ENCODE measurements around the gene NDUFB5.

NDUFB5 gene
- 16.0 to 80.7 (median 42.2) reads per million in 18 experiments for total RNA-seq

GRCh38 chr3:179604321-179605078 lies at the start of gene NDUFB5, which contains the start of gene MRPL47:
Gene NDUFB5 (plus strand): TSS chr3:179604794. CDS start chr3:179604816, 22 bp downstream.
Gene MRPL47 (minus strand): TSS chr3:179604638. CDS start chr3:179604624, 14 bp downstream.
- peak; percentile 98 for DNase-seq

- peak; percentile 77 to 81 for DNase-seq
Observed at GRCh38 chr3:179558742-179559364, 45.7 kb upstream of the NDUFB5 start.

DNA sequence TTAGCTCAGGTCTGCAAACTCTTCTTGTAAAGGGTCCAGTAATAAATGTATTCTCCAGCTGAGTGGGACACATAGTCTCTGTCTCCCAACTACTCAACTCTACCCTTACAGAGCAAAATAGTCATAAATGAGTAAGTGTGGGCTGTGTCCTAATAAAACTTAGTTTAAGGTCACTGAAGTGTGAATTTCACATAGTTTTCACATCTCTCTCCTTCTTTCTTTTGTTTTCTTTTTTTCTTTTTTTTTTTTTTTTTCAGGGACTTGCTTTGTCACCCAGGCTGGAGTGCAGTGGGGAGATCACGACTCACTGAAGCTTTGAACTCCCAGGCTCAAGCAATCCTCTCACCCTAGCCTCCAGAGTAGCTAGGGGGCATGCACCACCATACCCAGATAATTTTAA lies 43.8 kb upstream of the NDUFB5 start:
- no peak for DNase-seq

- peak; percentile 99 to 100 for DNase-seq
Observed at GRCh38 chr3:179562591-179563270, 41.9 kb upstream of the NDUFB5 start, which contains the start of gene ACTL6A. Gene ACTL6A (plus strand): TSS chr3:179562926. CDS start chr3:179563093, 167 bp downstream.

GRCh38 chr3:179563271-179563783 lies 41.3 kb upstream of the NDUFB5 start:
- DNase-seq, result peak; percentile 74 to 83

GRCh38 chr3:179565496-179565895 lies 39.1 kb upstream of the NDUFB5 start:
- no peak for DNase-seq

- no peak for DNase-seq
Observed at GRCh38 chr3:179580992-179581391, 23.6 kb upstream of the NDUFB5 start.

DNA sequence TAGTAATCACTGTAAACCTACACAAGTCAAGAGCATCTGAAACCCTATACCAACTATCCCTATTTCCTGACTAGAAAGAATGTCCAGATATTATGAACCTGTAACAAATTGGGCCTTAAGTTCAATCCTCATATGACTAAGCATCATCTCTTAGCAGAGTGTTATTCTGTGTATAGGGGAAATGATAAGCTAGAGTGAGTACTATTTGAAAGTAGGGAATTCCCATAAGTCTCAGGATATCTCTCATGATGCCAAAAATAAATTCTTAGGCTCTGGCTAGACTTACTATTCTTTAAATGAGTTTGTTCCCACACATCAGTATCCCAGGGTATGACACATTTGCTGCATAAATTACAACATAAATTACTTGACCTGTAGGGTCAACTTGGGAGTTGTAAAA lies 15.5 kb upstream of the NDUFB5 start:
- no peak for DNase-seq

GRCh38 chr3:179590669-179591068 lies 13.9 kb upstream of the NDUFB5 start:
- no peak for DNase-seq

- DNase-seq, result no peak
Observed at GRCh38 chr3:179591313-179591712, 13.3 kb upstream of the NDUFB5 start.

DNA sequence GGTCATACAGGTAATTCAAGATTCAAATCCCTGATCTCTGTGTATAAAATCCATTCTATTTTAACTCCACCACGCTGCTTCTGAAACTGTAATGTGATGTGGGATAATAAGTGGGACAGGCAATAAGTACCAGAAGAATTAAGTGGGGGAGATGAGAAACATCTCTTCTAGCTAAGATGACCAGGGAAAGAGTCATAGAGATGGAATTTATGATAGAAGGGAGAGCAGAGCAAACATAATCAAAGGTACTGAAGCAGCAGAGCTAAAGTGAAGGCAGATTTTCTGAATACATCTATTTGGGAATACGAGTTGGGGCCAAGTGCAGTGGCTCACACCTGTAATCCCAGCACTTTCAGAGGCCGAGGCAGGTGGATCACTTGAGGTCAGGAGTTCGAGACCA lies 5.1 kb upstream of the NDUFB5 start:
- DNase-seq, result no peak

DNA sequence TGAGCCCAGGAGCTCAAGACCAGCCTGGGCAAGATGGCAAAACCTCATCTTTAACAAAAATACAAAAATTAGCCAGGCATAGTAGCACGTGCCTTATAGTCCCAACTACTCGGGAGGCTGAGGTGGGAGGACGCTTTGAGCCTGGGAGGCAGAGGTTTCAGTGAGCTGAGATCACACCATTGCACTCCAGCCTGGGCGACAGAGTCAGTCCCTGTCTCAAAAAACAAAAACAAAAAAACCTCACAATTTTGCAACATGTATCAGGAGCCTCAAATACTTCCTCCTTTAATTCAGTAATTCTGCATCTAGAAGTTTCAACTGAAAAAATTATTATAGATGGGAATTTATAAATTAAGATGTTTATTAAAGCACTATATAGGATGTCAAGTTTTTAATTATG lies 1.3 kb upstream of the NDUFB5 start:
- DNase-seq, result peak; percentile 53 to 62

DNA sequence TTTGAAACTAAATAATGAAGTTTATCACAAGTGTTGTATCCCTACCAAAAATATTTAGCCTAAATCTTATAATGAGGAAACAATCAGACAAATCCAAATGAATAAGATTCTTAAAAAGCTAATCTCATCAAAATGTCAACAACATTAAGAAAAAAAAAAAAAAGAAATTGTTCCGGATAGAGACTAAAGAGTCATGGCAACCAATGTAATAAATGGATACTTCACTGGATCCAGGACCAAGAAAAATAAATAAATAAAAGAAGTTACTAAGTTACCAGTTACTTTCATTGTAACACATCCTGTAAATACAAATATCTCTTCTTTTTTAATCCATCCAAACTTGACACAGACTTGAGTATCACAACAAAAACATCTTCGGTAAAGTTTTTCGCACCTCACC lies 763 bp upstream of the NDUFB5 start:
- no peak for DNase-seq

GRCh38 chr3:179606534-179607085 lies 2.0 kb downstream of the NDUFB5 start:
- DNase-seq, result peak in 1 of 2 donors; percentile 11

GRCh38 chr3:179608931-179609720 lies 4.5 kb downstream of the NDUFB5 start:
- peak; percentile 8 to 45 for DNase-seq

DNA sequence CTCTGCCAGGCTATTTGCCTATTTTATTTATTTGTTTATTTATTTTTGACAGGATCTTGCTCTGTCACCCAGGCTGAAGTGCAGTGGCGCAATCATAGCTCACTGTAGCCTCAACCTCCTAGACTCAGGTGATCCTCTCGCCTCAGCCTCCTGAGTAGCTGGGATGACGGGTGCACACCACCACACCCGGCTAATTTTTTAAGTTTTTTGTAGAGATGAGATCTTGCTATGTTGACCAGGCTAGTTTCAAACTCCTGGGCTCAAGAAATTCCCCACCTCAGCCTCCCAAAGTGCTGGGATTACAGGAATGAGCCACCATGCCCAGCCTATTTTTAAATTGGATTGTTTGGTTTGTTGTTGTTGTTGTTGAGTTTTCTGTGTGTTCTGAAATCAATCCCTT lies 5.5 kb downstream of the NDUFB5 start:
- DNase-seq, result no peak

GRCh38 chr3:179613807-179614206 lies 9.2 kb downstream of the NDUFB5 start:
- DNase-seq, result no peak

DNA sequence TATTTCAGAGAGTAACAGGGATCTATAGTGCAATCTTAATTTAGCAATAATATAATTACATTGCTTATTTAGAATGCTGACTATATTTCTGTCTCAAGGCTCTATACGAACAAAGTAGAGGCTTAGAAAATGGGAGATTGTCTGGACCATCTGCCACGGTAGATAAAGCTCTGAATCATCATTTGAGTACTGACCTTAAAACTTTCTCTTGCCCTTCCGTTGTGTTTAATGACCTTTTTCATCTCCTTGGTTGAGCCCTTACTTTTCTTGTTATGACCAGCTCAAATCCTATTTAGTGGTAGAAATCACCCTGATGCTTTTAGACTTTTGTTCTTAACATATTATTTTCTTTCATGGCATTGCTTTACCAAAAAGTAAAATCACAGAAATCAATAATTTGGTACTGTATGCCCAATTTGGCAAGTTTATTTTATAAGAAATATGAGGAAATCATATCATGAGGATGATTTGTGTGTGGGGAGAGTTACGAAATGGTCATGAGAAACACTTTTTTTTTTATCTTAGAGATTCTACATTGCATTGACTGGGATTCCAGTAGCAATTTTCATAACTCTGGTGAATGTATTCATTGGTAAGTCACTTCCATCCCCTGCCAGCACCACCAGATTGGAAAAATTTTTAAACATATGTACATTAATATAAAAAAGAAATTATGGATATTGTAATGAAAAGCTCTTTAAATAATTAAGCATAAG lies 11.0 kb downstream of the NDUFB5 start:
- peak; percentile 14 to 48 for DNase-seq

DNA sequence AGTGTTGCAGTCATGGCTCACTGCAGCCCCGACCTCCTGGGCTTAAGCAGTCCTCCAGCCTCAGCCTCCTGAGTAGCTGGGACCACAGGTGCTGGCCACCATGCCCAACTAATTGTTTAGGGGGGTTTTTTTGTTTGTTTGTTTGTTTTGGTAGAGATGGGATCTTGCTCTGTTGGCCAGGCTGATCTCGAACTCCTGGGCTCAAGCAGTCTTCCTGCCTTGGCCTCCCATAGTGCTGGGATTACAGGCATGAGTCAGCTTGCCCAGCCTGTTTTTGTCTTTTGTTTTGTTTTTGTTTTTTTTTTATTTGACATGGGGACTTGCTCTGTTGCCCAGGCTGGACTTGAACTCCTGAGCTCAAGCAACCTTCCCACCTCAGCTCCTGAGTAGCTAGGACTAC lies 17.4 kb downstream of the NDUFB5 start:
- no peak for DNase-seq

- DNase-seq, result no peak
Observed at GRCh38 chr3:179624451-179624850, 19.9 kb downstream of the NDUFB5 start.

DNA sequence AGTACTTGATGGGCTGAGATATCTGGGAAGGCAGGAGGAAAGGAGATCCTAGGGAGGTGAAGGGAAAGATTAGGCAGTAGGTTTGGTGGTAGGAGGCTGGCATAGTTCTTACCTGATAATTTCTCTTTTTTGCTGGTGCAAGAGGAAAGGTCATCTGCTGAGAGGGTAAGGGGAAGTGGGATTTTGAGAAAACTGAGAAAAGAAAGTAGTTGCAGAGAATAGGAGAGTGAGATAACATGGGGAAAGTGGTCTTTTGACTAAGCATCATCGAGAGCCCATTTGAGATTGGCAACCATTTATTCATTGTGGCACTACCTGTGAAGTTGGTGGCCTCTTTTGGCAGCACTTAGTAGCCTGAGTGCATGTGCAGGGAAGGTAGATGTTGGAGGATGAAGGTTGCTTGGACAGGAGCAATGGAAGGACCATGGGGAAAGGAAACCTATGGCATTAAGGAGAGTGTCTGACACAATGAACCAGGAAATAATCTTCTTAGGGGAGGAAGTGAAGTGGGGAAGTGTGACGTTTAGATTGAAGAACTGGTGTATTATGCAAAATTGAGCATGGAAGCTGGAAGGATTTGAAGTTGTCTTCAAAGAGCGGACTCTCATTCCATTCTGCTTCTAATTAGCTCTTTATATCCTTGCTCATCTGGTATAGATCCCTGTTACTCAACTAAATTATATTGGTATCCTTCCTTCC lies 26.3 kb downstream of the NDUFB5 start:
- no peak for DNase-seq
